ENCODE results near the gene CDK5RAP3.

CDK5RAP3 gene

GRCh38 chr17:48024149-48025039, 53.5 kb downstream of the CDK5RAP3 start:
- TF ChIP-seq, protein P1, sequence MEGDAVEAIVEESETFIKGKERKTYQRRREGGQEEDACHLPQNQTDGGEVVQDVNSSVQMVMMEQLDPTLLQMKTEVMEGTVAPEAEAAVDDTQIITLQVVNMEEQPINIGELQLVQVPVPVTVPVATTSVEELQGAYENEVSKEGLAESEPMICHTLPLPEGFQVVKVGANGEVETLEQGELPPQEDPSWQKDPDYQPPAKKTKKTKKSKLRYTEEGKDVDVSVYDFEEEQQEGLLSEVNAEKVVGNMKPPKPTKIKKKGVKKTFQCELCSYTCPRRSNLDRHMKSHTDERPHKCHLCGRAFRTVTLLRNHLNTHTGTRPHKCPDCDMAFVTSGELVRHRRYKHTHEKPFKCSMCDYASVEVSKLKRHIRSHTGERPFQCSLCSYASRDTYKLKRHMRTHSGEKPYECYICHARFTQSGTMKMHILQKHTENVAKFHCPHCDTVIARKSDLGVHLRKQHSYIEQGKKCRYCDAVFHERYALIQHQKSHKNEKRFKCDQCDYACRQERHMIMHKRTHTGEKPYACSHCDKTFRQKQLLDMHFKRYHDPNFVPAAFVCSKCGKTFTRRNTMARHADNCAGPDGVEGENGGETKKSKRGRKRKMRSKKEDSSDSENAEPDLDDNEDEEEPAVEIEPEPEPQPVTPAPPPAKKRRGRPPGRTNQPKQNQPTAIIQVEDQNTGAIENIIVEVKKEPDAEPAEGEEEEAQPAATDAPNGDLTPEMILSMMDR (IDR thresholded peaks at IDR 0.05; ENCODE audit: extremely low read depth, missing control alignments): no peak
- DNase-seq (ENCODE audit: low spot score): peak; percentile 46

- peak; percentile 97 for DNase-seq (ENCODE audit: low spot score)
- TF ChIP-seq, protein P1 (IDR thresholded peaks at IDR 0.05; ENCODE audit: extremely low read depth, missing control alignments): peak; percentile 84
Observed at GRCh38 chr17:48025040-48025903, 54.4 kb downstream of the CDK5RAP3 start.

- TF ChIP-seq, protein P1 (IDR thresholded peaks at IDR 0.05; ENCODE audit: extremely low read depth, missing control alignments): no peak
- no peak for DNase-seq (ENCODE audit: low spot score)
Observed at GRCh38 chr17:48025904-48026501, 55.1 kb downstream of the CDK5RAP3 start.

DNA sequence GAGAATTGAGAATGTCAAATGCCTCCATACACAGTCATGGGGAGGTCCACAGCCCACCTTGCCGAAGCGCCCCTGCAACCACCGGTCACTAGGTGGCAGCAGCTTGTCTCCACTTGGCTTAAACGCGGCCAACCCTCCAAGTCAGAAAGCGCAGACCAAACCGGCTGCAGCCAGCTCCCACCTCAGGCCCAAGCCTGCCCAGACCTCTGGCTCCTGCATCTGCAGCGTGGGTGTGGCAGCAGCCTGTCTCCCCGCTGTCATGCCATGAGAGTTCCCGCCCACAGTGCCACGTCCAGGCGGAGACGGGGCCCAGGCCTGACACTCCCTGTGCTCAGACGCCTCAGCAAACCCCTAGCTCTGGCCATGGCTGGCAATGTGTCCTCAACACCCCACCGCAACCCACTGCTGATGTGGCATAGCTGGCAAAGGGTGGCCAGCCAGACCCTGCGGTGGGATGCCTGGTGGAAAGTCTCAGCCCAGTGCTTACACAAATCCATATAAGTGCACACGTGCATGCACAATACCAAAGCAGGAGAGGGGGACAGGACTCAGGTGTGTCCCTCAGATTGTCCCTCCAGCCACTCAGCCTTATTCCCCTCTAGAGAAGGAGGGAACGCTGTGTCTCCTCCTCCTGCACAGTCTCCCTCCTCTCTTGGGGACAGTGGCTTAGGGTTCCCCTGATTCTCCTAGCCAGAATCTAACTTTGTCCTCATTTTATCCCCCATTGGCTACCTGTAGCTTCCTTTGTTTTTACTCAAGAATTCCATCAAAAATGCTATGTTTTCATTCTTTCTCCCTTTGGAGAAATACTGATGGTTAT, 55.8 kb downstream of the CDK5RAP3 start:
- DNase-seq (ENCODE audit: low spot score): peak; percentile 86
- TF ChIP-seq, protein P1 (IDR thresholded peaks at IDR 0.05; ENCODE audit: extremely low read depth, missing control alignments): peak; percentile 82

DNA sequence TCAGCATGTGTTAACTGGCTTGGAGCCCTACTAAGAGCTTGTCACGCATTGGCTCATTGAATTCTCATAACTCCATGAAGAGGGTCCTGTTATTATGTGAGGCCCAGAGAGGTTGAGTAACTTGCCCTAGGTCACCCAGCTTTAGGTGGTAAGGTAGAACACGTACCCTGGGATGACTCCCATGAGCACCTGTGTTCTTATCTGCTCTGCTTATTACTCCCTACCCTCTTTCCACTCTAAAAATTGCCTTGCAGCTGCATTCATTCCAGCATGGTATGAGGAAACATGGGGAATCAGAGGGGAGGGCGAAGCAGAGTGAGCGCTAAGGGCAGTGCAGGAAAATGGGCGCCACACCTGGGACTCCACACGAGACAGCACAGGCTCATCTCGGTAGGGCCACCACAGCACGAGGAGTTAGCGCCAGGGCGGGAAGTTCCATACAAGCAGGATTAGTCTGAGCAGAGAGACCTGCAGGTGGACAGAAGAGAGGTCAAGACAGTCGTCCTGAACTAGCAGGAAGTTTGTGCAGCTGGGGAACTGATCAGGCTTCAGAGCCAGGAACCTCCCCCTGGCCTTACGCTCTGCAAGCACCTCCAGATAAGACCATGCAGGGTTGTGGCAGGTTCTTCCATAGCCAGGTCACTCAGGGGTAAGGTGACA, 56.5 kb downstream of the CDK5RAP3 start:
- TF ChIP-seq, protein P1 (IDR thresholded peaks at IDR 0.05; ENCODE audit: extremely low read depth, missing control alignments): no peak
- no peak for DNase-seq (ENCODE audit: low spot score)

- TF ChIP-seq, protein P1 (IDR thresholded peaks at IDR 0.05; ENCODE audit: extremely low read depth, missing control alignments): no peak
- DNase-seq (ENCODE audit: low spot score): no peak
Observed at GRCh38 chr17:48028736-48029135, 57.8 kb downstream of the CDK5RAP3 start.

All from GM20000 (cell line).